GM12878 (cell line): ENCODE measurements around the gene SETD2. TPM values are rescaled to one million over a fixed set of nuclear protein-coding genes. Genes with fewer than 3 reads are reported as not detected.
A peak's percentile ranks its signal among the peaks of the same experiment; 100 is the strongest.

Source experiments
- ATAC-seq: fragments of 200-7000 bp; cut with Tn5 transposase; 3 replicates; pipeline ENCODE4 v1.9.1; 2020; ENCODE audit warnings: mild to moderate bottlenecking, moderate library complexity
- BruUV-seq: library from RNA; stranded (reverse); fragments of 400-500 nt; replicated peaks from 2 replicates; lab custom pipeline; 2021; lab: Mats Ljungman, UMichigan
- CTCF ChIA-PET: fragments of 300-600 bp; sonication (Branson Sonifier 250); formaldehyde crosslinking; extraction: SDS; loops from one replicate; lab custom pipeline; 2021; ENCODE audit warnings: inconsistent platforms; lab: Yijun Ruan, JAX
- POLR2A ChIA-PET: fragments of 350-600 bp; formaldehyde crosslinking; extraction: SDS; loops from one replicate; lab custom pipeline; 2021; ENCODE audit warnings: inconsistent platforms; lab: Charles Lee
- RAD21 ChIA-PET: fragments of 300-600 bp; sonication (Branson Sonifier 250); formaldehyde crosslinking; loops from one replicate; lab custom pipeline; 2023; ENCODE audit warnings: antibody characterized with exemption; ENCODE audit not compliant: unreplicated experiment; lab: Charles Lee
- SMC1A ChIA-PET: fragments of 300-600 bp; sonication (Branson Sonifier 250); formaldehyde crosslinking; loops from one replicate; lab custom pipeline; 2023; ENCODE audit not compliant: unreplicated experiment, uncharacterized antibody; lab: Charles Lee
- DNase-seq: peaks from one replicate; pipeline ENCODE4 v3.0.0-alpha.2; 2011; ENCODE audit warnings: low read depth, low spot score
- FAIRE-seq: peaks from 3 replicates; lab custom pipeline; 2011; peaks lifted over from hg19 to GRCh38; lab: Jason Lieb, UNC
- H2AFZ ChIP-seq: 2 replicates; pipeline ENCODE4 v1.6.0; 2011; ENCODE audit warnings: low read depth, low read length, control low read depth; ENCODE audit not compliant: control insufficient read depth
- H3K27ac ChIP-seq: 2 replicates; pipeline ENCODE4 v1.5.1; 2011; ENCODE audit warnings: control low read depth; ENCODE audit not compliant: control insufficient read depth, insufficient read depth
- H3K27me3 ChIP-seq, 2 experiments: replicated peaks in 1 of 2; 2 replicates each; pipeline versions ENCODE4 v1.6.0 to v1.6.1; 2011; ENCODE audit warnings: low read length in 1 of 2; ENCODE audit not compliant: control insufficient read depth in 2 of 2, insufficient read depth in 2 of 2
- H3K36me3 ChIP-seq, 2 experiments: 2 replicates each; pipeline ENCODE4 v1.5.1; 2011; ENCODE audit warnings: low read length in 1 of 2; ENCODE audit not compliant: control insufficient read depth in 2 of 2, insufficient read depth in 2 of 2
- H3K4me1 ChIP-seq: 2 replicates; pipeline ENCODE4 v1.6.1; 2011; ENCODE audit warnings: mild to moderate bottlenecking, low read length, moderate library complexity, mixed read lengths; ENCODE audit not compliant: control insufficient read depth, insufficient read depth
- H3K4me2 ChIP-seq: 2 replicates; pipeline ENCODE4 v1.6.0; 2011; ENCODE audit warnings: control low read depth; ENCODE audit not compliant: control insufficient read depth, insufficient read depth
- H3K4me3 ChIP-seq: fragments of 200-600 bp; sonication (generic); 2 replicates; pipeline ENCODE4 v1.5.1; 2016
- H3K79me2 ChIP-seq: 2 replicates; pipeline ENCODE4 v1.6.0; 2011; ENCODE audit warnings: low read length; ENCODE audit not compliant: control insufficient read depth, insufficient read depth
- H3K9ac ChIP-seq: 2 replicates; pipeline ENCODE4 v1.8.0; 2011; ENCODE audit warnings: low read length, control low read depth, mixed read lengths; ENCODE audit not compliant: control insufficient read depth, insufficient read depth
- H3K9me3 ChIP-seq: replicated peaks from 3 replicates; pipeline ENCODE4 v1.5.1; 2011; ENCODE audit warnings: mild to moderate bottlenecking, low read length; ENCODE audit not compliant: control insufficient read depth, insufficient read depth
- H4K20me1 ChIP-seq: 2 replicates; pipeline ENCODE4 v1.6.0; 2011; ENCODE audit not compliant: control insufficient read depth, insufficient read depth
- BRCA1 ChIP-seq: IDR thresholded peaks from 2 replicates; pipeline ENCODE4 v1.6.1; 2011; ENCODE audit warnings: low read depth, low read length, improper control_type of control experiment
- CEBPZ ChIP-seq: fragments of 150-350 bp; IDR thresholded peaks from 2 replicates; pipeline ENCODE4 v1.6.1; 2016; ENCODE audit warnings: low read depth, low read length
- CREM ChIP-seq: IDR thresholded peaks from 2 replicates; pipeline ENCODE4 v1.6.1; 2014; ENCODE audit warnings: antibody characterized with exemption, low read depth
- CTCF ChIP-seq, 3 experiments: IDR thresholded peaks in 2 of 3; conservative IDR thresholded peaks in 1 of 3; 2 replicates each; pipeline ENCODE4 v1.5.1; 2011; ENCODE audit warnings: low read depth in 3 of 3, low read length in 3 of 3, mild to moderate bottlenecking in 3 of 3, control low read depth in 2 of 3, moderate library complexity in 2 of 3, inconsistent platforms in 1 of 3, mixed read lengths in 1 of 3; ENCODE audit not compliant: control insufficient read depth in 2 of 3, insufficient read depth in 1 of 3; ENCODE audit errors: extremely low read depth in 1 of 3
- EED ChIP-seq: sonication (generic); IDR thresholded peaks from 2 replicates; pipeline ENCODE4 v1.6.1; 2016; ENCODE audit warnings: antibody characterized with exemption, low read depth
- HSF1 ChIP-seq: fragments of 150-350 bp; IDR thresholded peaks from 2 replicates; pipeline ENCODE4 v1.6.1; 2014; ENCODE audit warnings: mild to moderate bottlenecking, low read depth, low read length
- IRF4 ChIP-seq: IDR thresholded peaks from 2 replicates; pipeline ENCODE4 v1.6.1; 2011; ENCODE audit warnings: low read depth, low read length
- JUNB ChIP-seq: IDR thresholded peaks from 2 replicates; pipeline ENCODE4 v1.6.1; 2016; ENCODE audit warnings: antibody characterized with exemption, mild to moderate bottlenecking
- MYC ChIP-seq: IDR thresholded peaks from 2 replicates; pipeline ENCODE4 v1.6.1; 2011; ENCODE audit warnings: mild to moderate bottlenecking, low read length, moderate library complexity, inconsistent platforms; ENCODE audit not compliant: insufficient read depth, insufficient replicate concordance, insufficient read length, severe bottlenecking
- NFYA ChIP-seq: IDR thresholded peaks from 2 replicates; pipeline ENCODE4 v1.6.1; 2011; ENCODE audit warnings: low read depth, mild to moderate bottlenecking, low read length, improper control_type of control experiment, borderline replicate concordance
- SKIL ChIP-seq: fragments of 450-650 bp; IDR thresholded peaks from 2 replicates; pipeline ENCODE4 v1.6.1; 2017; ENCODE audit warnings: mild to moderate bottlenecking, low read depth, inconsistent platforms; ENCODE audit not compliant: poor library complexity, severe bottlenecking
- SREBF2 ChIP-seq: IDR thresholded peaks from 2 replicates; pipeline ENCODE4 v1.6.1; 2012; ENCODE audit warnings: mild to moderate bottlenecking, low read length
- WRNIP1 ChIP-seq: IDR thresholded peaks from 2 replicates; pipeline ENCODE4 v1.6.1; 2011; ENCODE audit warnings: low read depth, low read length, improper control_type of control experiment, borderline replicate concordance
- YBX1 ChIP-seq: fragments of 450-650 bp; IDR thresholded peaks from 2 replicates; pipeline ENCODE4 v1.6.1; 2016; ENCODE audit warnings: antibody characterized with exemption
- in situ Hi-C: fragments of 300-500 bp; cut with MboI; formaldehyde crosslinking; loops from 9 replicates; pipeline ENCODE4 v1.14.3; 2018; ENCODE audit warnings: mixed read lengths
- intact Hi-C: fragments of 100-400 bp; cut with micrococcal nuclease; formaldehyde crosslinking; loops from one replicate; pipeline ENCODE4 v1.14.2; 2022; ENCODE audit not compliant: unreplicated experiment
- polyA plus RNA-seq, 11 experiments: library from polyadenylated mRNA; depleted of rRNA in 4 of 11; unstranded in 6 of 11; stranded (reverse) in 5 of 11; fragments of >200 nt; fragmentation: Nextera tagmentation in 4 of 11; fragmentation: Illumina TruSeq in 1 of 11; extraction: Ambion mirVana in 4 of 11; extraction: Trizol in 1 of 11; gene quantifications; 1 replicate in 1 of 11; 2 replicates in 10 of 11; pipeline versions ENCODE4 v1.2.1 to v1.2.3, GENCODE V29; 2011 to 2016; ENCODE audit warnings: inconsistent platforms in 2 of 11, missing spikeins in 2 of 11, low read depth in 1 of 11
- total RNA-seq, 4 experiments: library from RNA; depleted of rRNA in 3 of 4; stranded (reverse); fragments of >200 nt in 3 of 4; fragmentation: Illumina TruSeq in 1 of 4; extraction: Trizol in 1 of 4; gene quantifications; 2 replicates each; pipeline versions ENCODE4 v1.2.1 to v1.2.3, GENCODE V29; 2013 to 2021

SETD2 gene
- total and polyA plus RNA-seq, 10 of the 15 experiments (the other 5 are each of a cell fraction or from before 2014, with no cell fraction given) = 8.4 to 44.9 (median 24.5) TPM

GRCh38 chr3:47024932-47025331 is 139.0 kb downstream of the SETD2 start:
- FAIRE-seq (no peak), DNase-seq (no peak), ATAC-seq (peak; percentile 39; the same call in 2 of the 3 replicates)
- SMC1A ChIA-PET = interaction anchor here (1.1 kb wide), 1 partner anchor 8 kb away, joined by 3 read pairs; no protein-coding TSS in a partner anchor
- H3K79me2 ChIP-seq = no peaks in the 10 kb centered on the region; the same call in 1 of the 2 replicates
- H3K9ac ChIP-seq = no peak overlapping the region
- H3K36me3 ChIP-seq = peaks cover 2 to 3% of the 10 kb centered on the region in 2 experiments; a peak in 2 of 4 replicates
- CTCF ChIA-PET = no interaction called here
- no peak overlapping the region for H3K4me3 ChIP-seq
- in situ Hi-C loops = no loop called here
- H3K4me1 ChIP-seq = 0 out of 2 replicates have a peak, but pooled peaks cover 3% of the 10 kb centered on the region
- TF ChIP-seq JUNB (peak; percentile 12; the same call in 1 of the 2 replicates), EED (no peak), BRCA1 (no peak), CTCF (IDR thresholded peaks at IDR 0.05 in 2 of 3, conservative IDR thresholded peaks at IDR 0.05 in 1 of 3; ENCODE audit: control insufficient read depth in 2 of 3, extremely low read depth in 1 of 3, insufficient read depth in 1 of 3, low read depth in 3 of 3, low read length in 3 of 3) (peak in 1 of 3 experiments; percentile 22; a peak in 1 of 6 replicates), SREBF2 (no peak), SKIL (no peak), IRF4 (peak; percentile 26; the same call in 1 of the 2 replicates), CREM (no peak), HSF1 (no peak), MYC (no peak), WRNIP1 (no peak), NFYA (no peak), CEBPZ (no peak), YBX1 (no peak)
- no peaks in the 10 kb centered on the region for H3K27me3 ChIP-seq
- no peaks in the 10 kb centered on the region for H3K9me3 ChIP-seq
- POLR2A ChIA-PET = no interaction called here
- no peak overlapping the region for H3K27ac ChIP-seq
- H2AFZ ChIP-seq = no peak overlapping the region
- RAD21 ChIA-PET = interaction anchor here (0.5 kb wide), 1 partner anchor 299 kb away, joined by 3 read pairs; no protein-coding TSS in a partner anchor
- no peaks in the 10 kb centered on the region; the same call in 1 of the 2 replicates for H4K20me1 ChIP-seq
- intact Hi-C loops = no loop called here
- H3K4me2 ChIP-seq = no peak overlapping the region
- BruUV-seq = no TSS peak
